ENCODE measurements around the gene ASMT. TPM values are rescaled to one million over a fixed set of nuclear protein-coding genes. Genes with fewer than 3 reads are reported as not detected.

Gene ASMT
- total RNA-seq, 1 experiment from 2014 or later: not detected

DNA sequence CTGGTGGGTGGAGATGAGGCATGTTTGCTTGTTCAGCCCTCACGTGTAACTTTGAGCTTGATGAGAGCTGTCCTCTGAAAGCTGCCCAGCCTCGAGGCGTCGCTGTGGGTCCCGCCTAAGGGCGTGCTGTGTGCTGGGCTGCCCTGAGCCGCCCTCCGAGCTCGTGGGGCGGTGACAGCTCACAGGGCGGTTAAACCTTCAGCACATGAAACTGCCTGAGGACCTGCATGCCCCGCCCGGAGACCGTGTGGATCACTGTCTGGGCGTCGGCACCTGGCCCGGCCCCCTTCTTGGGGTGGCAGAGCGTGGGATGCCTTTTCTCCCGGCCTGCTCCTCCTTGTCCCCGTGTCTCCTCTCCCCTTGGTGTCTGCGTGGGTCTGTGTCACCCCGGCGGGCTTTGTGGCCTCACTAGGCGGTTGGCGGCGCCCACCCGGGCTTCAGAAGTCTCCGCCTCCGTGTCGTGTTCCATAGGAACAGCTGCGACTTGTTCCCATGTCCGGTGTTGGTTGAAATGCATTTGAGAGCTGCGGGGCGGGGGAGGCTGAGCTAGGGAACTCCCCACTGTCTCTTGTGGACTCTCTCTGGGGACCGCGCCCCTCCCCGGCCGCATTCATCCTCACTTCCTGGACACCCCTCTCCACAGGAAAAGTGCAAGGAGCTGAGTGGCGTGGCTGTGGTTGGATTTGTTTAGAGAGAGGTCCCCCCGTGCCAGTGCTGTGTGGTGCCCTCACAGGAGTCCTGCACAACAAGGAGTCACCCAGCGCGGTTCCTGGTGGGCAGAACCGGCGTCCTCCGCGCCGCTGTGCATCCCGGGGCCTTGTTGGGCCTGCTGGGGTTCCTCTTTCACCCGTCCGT lies 16.6 kb upstream of the ASMT start:
- ChIA-PET CTCF (no interaction called here), RAD21 (ENCODE audit: low non-redundant PET in 1 of 2, low total read pairs in 2 of 2, uncharacterized antibody in 2 of 2, unreplicated experiment in 2 of 2) (no interaction called here), POLR2A (no interaction called here)
- TF ChIP-seq ZNF274 (IDR thresholded peaks at IDR 0.05; ENCODE audit: low read depth, low read length) (no peak), TCF7L2 (IDR thresholded peaks at IDR 0.05; ENCODE audit: borderline replicate concordance, extremely low read depth, insufficient read depth, insufficient read length) (no peak), ZFX (IDR thresholded peaks at IDR 0.05) (no peak), YY1 (IDR thresholded peaks at IDR 0.05; ENCODE audit: extremely low read depth, insufficient replicate concordance, low read depth, low read length) (no peak)
- DNase-seq (ENCODE audit: low read depth, low spot score) (no peak), ATAC-seq (no peak; the same call in 1 of the 2 replicates)
- peaks cover 53% of the 10 kb centered on the region for H3K79me2 ChIP-seq (ENCODE audit: insufficient read depth, low read length)
- H3K4me1 ChIP-seq (ENCODE audit: control insufficient read depth in 1 of 2, insufficient read depth in 2 of 2, low read length in 2 of 2): no peaks in the 10 kb centered on the region
- H3K4me2 ChIP-seq (ENCODE audit: low read length): no peak overlapping the region
- H2AFZ ChIP-seq (ENCODE audit: low read depth, low read length, poor library complexity, severe bottlenecking): no peak overlapping the region
- no peak overlapping the region for H3K27ac ChIP-seq (ENCODE audit: low read depth, low read length)
- no peaks in the 10 kb centered on the region for H4K20me1 ChIP-seq (ENCODE audit: insufficient read depth)
- H3K4me3 ChIP-seq (replicated peaks in 1 of 2; ENCODE audit: low read depth in 1 of 2, low read length in 2 of 2): no peak overlapping the region
- no peaks in the 10 kb centered on the region for H3K9me2 ChIP-seq (ENCODE audit: insufficient read depth)
- no peak overlapping the region for H3K9ac ChIP-seq (ENCODE audit: low read length)
- intact Hi-C loops (cut with micrococcal nuclease): no loop called here
- no peaks in the 10 kb centered on the region for H3K27me3 ChIP-seq (ENCODE audit: insufficient read depth, low read length)
- no peaks in the 10 kb centered on the region for H3K9me3 ChIP-seq (ENCODE audit: control insufficient read depth in 1 of 2, insufficient read depth in 1 of 2, low read depth in 1 of 2, low read length in 2 of 2)
- H3K36me3 ChIP-seq (ENCODE audit: control insufficient read depth in 1 of 2, insufficient read depth in 2 of 2, low read length in 2 of 2): peaks cover 18 to 52% of the 10 kb centered on the region in 2 experiments; a peak in 3 of 4 replicates
- no TSS peak for BruUV-seq (replicated peaks)

DNA sequence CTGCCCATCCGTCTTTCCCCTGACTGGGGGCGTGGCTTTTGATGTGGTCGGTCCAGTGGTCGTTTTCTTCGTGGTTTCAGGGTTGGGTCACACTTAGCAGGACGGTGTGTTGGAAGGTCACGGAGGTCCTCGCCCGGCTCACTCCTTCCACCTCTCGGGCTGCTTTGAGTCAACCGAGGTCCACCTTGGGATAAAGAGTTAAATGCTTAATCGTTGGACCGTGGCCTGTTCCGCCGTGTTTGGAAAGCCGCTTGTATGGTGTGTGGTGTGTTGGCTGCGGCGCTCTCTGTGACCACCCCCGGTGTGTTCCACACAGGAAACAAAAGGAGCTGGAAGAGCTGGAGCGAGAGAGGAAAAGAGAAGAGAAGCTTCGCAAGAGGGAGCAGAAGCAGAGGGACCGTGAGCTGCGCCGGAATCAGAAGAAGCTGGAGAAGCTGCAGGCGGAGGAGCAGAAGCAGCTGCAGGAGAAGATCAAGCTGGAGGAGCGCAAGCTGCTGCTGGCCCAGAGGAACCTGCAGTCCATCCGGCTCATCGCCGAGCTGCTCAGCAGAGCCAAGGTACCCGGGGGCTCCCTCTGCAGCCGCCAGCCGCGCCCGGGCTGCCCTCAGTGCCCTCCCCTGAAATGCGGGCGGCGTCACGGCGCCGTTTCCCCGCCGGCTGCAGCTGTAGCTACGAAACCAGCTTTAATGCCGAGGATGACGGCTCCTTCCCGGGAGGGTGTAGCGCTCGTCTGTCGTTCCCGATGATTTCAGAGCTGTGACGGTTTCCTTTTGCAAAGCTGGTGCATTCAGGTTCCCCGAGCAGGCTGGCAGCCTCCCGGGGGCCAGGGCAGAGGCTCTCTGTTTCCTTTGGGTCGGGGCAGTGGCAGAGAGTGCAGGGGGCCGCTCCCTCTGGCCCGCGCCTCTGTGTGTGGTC lies 15.7 kb upstream of the ASMT start:
- no peaks in the 10 kb centered on the region for H3K9me3 ChIP-seq (ENCODE audit: control insufficient read depth in 1 of 2, insufficient read depth in 1 of 2, low read depth in 1 of 2, low read length in 2 of 2)
- H3K9ac ChIP-seq (ENCODE audit: low read length): no peak overlapping the region
- ChIA-PET RAD21 (ENCODE audit: low non-redundant PET in 1 of 2, low total read pairs in 2 of 2, uncharacterized antibody in 2 of 2, unreplicated experiment in 2 of 2) (no interaction called here), CTCF (no interaction called here), POLR2A (no interaction called here)
- TF ChIP-seq, protein P1, sequence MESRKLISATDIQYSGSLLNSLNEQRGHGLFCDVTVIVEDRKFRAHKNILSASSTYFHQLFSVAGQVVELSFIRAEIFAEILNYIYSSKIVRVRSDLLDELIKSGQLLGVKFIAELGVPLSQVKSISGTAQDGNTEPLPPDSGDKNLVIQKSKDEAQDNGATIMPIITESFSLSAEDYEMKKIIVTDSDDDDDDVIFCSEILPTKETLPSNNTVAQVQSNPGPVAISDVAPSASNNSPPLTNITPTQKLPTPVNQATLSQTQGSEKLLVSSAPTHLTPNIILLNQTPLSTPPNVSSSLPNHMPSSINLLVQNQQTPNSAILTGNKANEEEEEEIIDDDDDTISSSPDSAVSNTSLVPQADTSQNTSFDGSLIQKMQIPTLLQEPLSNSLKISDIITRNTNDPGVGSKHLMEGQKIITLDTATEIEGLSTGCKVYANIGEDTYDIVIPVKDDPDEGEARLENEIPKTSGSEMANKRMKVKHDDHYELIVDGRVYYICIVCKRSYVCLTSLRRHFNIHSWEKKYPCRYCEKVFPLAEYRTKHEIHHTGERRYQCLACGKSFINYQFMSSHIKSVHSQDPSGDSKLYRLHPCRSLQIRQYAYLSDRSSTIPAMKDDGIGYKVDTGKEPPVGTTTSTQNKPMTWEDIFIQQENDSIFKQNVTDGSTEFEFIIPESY (IDR thresholded peaks at IDR 0.05; ENCODE audit: extremely low read depth, insufficient replicate concordance, low read length): no peak
- H3K36me3 ChIP-seq (ENCODE audit: control insufficient read depth in 1 of 2, insufficient read depth in 2 of 2, low read length in 2 of 2): peaks cover 18 to 43% of the 10 kb centered on the region in 2 experiments; a peak in 2 of 4 replicates
- no TSS peak for BruUV-seq (replicated peaks)
- no peak overlapping the region for H3K4me2 ChIP-seq (ENCODE audit: low read length)
- DNase-seq (ENCODE audit: low read depth, low spot score): no peak
- no peaks in the 10 kb centered on the region for H3K27me3 ChIP-seq (ENCODE audit: insufficient read depth, low read length)
- no peak overlapping the region for H2AFZ ChIP-seq (ENCODE audit: low read depth, low read length, poor library complexity, severe bottlenecking)
- no peak overlapping the region for H3K4me3 ChIP-seq (replicated peaks in 1 of 2; ENCODE audit: low read depth in 1 of 2, low read length in 2 of 2)
- H3K9me2 ChIP-seq (ENCODE audit: insufficient read depth): no peaks in the 10 kb centered on the region
- ATAC-seq: no peak
- no peak overlapping the region for H3K27ac ChIP-seq (ENCODE audit: low read depth, low read length)
- intact Hi-C loops (cut with micrococcal nuclease): no loop called here
- H3K79me2 ChIP-seq (ENCODE audit: insufficient read depth, low read length): peaks cover 44% of the 10 kb centered on the region
- H3K4me1 ChIP-seq (ENCODE audit: control insufficient read depth in 1 of 2, insufficient read depth in 2 of 2, low read length in 2 of 2): no peaks in the 10 kb centered on the region
- H4K20me1 ChIP-seq (ENCODE audit: insufficient read depth): no peaks in the 10 kb centered on the region
